Measurements from ENCODE around the gene THRB. TPM values are rescaled to one million over a fixed set of nuclear protein-coding genes. Genes with fewer than 3 reads are reported as not detected.

Gene THRB
- total RNA-seq, 1 donor, result 0.36 TPM

DNA sequence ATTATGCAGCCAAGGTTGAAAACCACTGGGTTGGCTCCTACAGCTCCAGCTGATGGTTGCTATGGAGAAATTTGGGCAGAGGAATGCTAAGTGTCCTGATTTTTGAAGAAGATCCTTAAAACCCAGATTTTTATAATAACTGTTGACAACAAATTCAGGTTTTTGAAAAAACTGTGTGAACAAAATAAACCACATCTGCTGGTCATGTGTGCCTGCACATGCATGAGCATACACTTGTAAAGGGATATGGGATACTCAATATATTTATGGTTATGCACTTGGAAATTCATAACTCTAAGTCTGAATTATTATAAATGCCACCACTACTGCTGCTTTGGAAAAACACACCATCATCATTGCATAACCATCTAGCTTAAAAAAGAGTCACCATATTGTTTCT lies 133.7 kb downstream of the THRB start:
- H3K79me2 ChIP-seq (ENCODE audit: insufficient read depth, low read length), result no peaks in the 10 kb centered on the region
- no peaks in the 10 kb centered on the region for H3K9me3 ChIP-seq (ENCODE audit: low read depth, low read length)
- H3K27ac ChIP-seq (ENCODE audit: low read depth, low read length), result no peak overlapping the region
- no peaks in the 10 kb centered on the region for H3K27me3 ChIP-seq (ENCODE audit: insufficient read depth, low read length)
- peaks cover 6% of the 10 kb centered on the region for H3K4me1 ChIP-seq (ENCODE audit: insufficient read depth, low read length)
- H2AFZ ChIP-seq (ENCODE audit: low read length), result no peak overlapping the region
- no peak overlapping the region for H3K4me3 ChIP-seq (ENCODE audit: insufficient read depth, low read length)
- no peaks in the 10 kb centered on the region for H4K20me1 ChIP-seq (ENCODE audit: insufficient read depth, low read length)
- H3K4me2 ChIP-seq (ENCODE audit: insufficient read depth, low read length), result no peak overlapping the region
- no peak for DNase-seq (ENCODE audit: insufficient read length, low spot score, missing footprints)
- TF ChIP-seq, protein P1, sequence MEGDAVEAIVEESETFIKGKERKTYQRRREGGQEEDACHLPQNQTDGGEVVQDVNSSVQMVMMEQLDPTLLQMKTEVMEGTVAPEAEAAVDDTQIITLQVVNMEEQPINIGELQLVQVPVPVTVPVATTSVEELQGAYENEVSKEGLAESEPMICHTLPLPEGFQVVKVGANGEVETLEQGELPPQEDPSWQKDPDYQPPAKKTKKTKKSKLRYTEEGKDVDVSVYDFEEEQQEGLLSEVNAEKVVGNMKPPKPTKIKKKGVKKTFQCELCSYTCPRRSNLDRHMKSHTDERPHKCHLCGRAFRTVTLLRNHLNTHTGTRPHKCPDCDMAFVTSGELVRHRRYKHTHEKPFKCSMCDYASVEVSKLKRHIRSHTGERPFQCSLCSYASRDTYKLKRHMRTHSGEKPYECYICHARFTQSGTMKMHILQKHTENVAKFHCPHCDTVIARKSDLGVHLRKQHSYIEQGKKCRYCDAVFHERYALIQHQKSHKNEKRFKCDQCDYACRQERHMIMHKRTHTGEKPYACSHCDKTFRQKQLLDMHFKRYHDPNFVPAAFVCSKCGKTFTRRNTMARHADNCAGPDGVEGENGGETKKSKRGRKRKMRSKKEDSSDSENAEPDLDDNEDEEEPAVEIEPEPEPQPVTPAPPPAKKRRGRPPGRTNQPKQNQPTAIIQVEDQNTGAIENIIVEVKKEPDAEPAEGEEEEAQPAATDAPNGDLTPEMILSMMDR (IDR thresholded peaks at IDR 0.05; ENCODE audit: extremely low read depth, low read depth, low read length), result no peak
- H3K36me3 ChIP-seq (ENCODE audit: insufficient read depth, low read length), result no peaks in the 10 kb centered on the region

GRCh38 chr3:24359645-24360462 lies 134.8 kb downstream of the THRB start:
- Histone ChIP-seq H3K4me1 (ENCODE audit: insufficient read depth, low read length) (no peaks in the 10 kb centered on the region), H2AFZ (ENCODE audit: low read length) (no peak overlapping the region), H3K27me3 (ENCODE audit: insufficient read depth, low read length) (no peaks in the 10 kb centered on the region), H3K27ac (ENCODE audit: low read depth, low read length) (no peak overlapping the region), H3K4me3 (ENCODE audit: insufficient read depth, low read length) (no peak overlapping the region), H3K4me2 (ENCODE audit: insufficient read depth, low read length) (no peak overlapping the region), H3K36me3 (ENCODE audit: insufficient read depth, low read length) (no peaks in the 10 kb centered on the region), H3K9me3 (ENCODE audit: low read depth, low read length) (no peaks in the 10 kb centered on the region), H3K79me2 (ENCODE audit: insufficient read depth, low read length) (no peaks in the 10 kb centered on the region), H4K20me1 (ENCODE audit: insufficient read depth, low read length) (no peaks in the 10 kb centered on the region)
- no peak for DNase-seq (ENCODE audit: insufficient read length, low spot score, missing footprints)
- TF ChIP-seq, protein P1 (IDR thresholded peaks at IDR 0.05; ENCODE audit: extremely low read depth, low read depth, low read length), result no peak

GRCh38 chr3:24359102-24359501 lies 135.5 kb downstream of the THRB start:
- no peak overlapping the region for H3K4me2 ChIP-seq (ENCODE audit: insufficient read depth, low read length)
- H3K27me3 ChIP-seq (ENCODE audit: insufficient read depth, low read length), result no peaks in the 10 kb centered on the region
- DNase-seq (ENCODE audit: insufficient read length, low spot score, missing footprints), result no peak
- TF ChIP-seq, protein P1 (IDR thresholded peaks at IDR 0.05; ENCODE audit: extremely low read depth, low read depth, low read length), result no peak
- H3K4me1 ChIP-seq (ENCODE audit: insufficient read depth, low read length), result no peaks in the 10 kb centered on the region
- H2AFZ ChIP-seq (ENCODE audit: low read length), result no peak overlapping the region
- no peak overlapping the region for H3K4me3 ChIP-seq (ENCODE audit: insufficient read depth, low read length)
- H4K20me1 ChIP-seq (ENCODE audit: insufficient read depth, low read length), result no peaks in the 10 kb centered on the region
- H3K9me3 ChIP-seq (ENCODE audit: low read depth, low read length), result no peaks in the 10 kb centered on the region
- H3K36me3 ChIP-seq (ENCODE audit: insufficient read depth, low read length), result no peaks in the 10 kb centered on the region
- H3K27ac ChIP-seq (ENCODE audit: low read depth, low read length), result no peak overlapping the region
- no peaks in the 10 kb centered on the region for H3K79me2 ChIP-seq (ENCODE audit: insufficient read depth, low read length)

- Histone ChIP-seq H3K4me2 (ENCODE audit: insufficient read depth, low read length) (no peak overlapping the region), H3K9me3 (ENCODE audit: low read depth, low read length) (no peaks in the 10 kb centered on the region), H4K20me1 (ENCODE audit: insufficient read depth, low read length) (no peaks in the 10 kb centered on the region), H3K36me3 (ENCODE audit: insufficient read depth, low read length) (no peaks in the 10 kb centered on the region), H3K27ac (ENCODE audit: low read depth, low read length) (no peak overlapping the region), H3K4me3 (ENCODE audit: insufficient read depth, low read length) (no peak overlapping the region), H3K79me2 (ENCODE audit: insufficient read depth, low read length) (no peaks in the 10 kb centered on the region), H2AFZ (ENCODE audit: low read length) (no peak overlapping the region), H3K27me3 (ENCODE audit: insufficient read depth, low read length) (no peaks in the 10 kb centered on the region), H3K4me1 (ENCODE audit: insufficient read depth, low read length) (no peaks in the 10 kb centered on the region)
- TF ChIP-seq, protein P1 (IDR thresholded peaks at IDR 0.05; ENCODE audit: extremely low read depth, low read depth, low read length), result no peak
- no peak for DNase-seq (ENCODE audit: insufficient read length, low spot score, missing footprints)
Observed at GRCh38 chr3:24357635-24358034, 137.0 kb downstream of the THRB start.

Data from osteoblast (primary cell).